ENCODE measurements around the gene CHMP6.

GRCh38 chr17:81000631-81001357 is 9.2 kb downstream of the CHMP6 start:
- TF ChIP-seq POLR2A (IDR thresholded peaks at IDR 0.05) = no peak
- no peak for TF ChIP-seq CTCF (IDR thresholded peaks at IDR 0.05)
- no peak for TF ChIP-seq EP300 (IDR thresholded peaks at IDR 0.05)

Measured in tibial nerve (tissue), 4 donors.